Stimulated activated CD8-positive, alpha-beta memory T cell treated with anti-CD3 and anti-CD28 coated beads, Interleukin-12 subunit alpha, Interleukin-12 subunit beta, amount 100 ng/mL, for 24 hours (primary cell): ENCODE results near the gene NRARP.

Source experiments
- DNase-seq: peaks from one replicate; pipeline ENCODE4 v3.0.0-alpha.2; 2020; ENCODE audit errors: extremely low read depth

NRARP gene

DNA sequence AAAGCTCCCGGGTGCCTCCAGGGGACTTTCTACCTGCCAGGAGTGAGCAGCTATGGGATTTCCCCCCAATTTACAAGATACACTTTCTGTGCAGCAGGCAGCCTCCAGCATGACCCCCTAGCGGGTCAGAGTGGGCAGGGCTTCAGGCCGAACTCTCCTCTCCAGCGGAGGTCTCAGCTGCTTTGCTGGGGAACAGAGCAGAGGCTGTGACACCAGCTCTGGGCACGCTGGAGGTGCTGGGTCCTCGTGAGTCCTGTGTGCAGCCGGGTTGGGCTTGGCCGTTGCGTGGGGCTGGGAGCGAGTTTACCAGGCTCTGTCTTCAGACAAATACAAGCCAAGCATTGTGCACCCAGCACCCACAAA is 2.9 kb downstream of the NRARP start:
- DNase-seq, result no peak

- no peak for DNase-seq
Measured at GRCh38 chr9:137298401-137299202, 3.5 kb downstream of the NRARP start.

DNA sequence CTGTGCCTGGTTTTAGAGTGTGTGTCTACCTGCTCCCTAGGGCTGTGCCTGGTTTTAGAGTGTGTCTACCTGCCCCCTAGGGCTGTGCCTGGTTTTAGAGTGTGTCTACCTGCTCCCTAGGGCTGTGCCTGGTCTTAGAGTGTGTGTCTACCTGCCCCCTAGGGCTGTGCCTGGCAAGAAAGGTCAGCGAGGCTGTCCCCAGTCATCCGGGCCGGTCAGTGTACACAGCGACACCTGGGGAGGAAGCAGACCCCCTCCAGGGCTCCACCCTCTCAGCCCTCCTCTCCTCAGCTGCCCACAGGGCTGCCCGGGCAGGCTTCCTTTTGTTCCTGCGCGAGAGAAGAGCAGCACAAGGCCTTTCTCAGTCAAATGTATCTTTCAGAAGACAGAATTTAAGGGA is 4.1 kb downstream of the NRARP start:
- DNase-seq, result no peak

DNA sequence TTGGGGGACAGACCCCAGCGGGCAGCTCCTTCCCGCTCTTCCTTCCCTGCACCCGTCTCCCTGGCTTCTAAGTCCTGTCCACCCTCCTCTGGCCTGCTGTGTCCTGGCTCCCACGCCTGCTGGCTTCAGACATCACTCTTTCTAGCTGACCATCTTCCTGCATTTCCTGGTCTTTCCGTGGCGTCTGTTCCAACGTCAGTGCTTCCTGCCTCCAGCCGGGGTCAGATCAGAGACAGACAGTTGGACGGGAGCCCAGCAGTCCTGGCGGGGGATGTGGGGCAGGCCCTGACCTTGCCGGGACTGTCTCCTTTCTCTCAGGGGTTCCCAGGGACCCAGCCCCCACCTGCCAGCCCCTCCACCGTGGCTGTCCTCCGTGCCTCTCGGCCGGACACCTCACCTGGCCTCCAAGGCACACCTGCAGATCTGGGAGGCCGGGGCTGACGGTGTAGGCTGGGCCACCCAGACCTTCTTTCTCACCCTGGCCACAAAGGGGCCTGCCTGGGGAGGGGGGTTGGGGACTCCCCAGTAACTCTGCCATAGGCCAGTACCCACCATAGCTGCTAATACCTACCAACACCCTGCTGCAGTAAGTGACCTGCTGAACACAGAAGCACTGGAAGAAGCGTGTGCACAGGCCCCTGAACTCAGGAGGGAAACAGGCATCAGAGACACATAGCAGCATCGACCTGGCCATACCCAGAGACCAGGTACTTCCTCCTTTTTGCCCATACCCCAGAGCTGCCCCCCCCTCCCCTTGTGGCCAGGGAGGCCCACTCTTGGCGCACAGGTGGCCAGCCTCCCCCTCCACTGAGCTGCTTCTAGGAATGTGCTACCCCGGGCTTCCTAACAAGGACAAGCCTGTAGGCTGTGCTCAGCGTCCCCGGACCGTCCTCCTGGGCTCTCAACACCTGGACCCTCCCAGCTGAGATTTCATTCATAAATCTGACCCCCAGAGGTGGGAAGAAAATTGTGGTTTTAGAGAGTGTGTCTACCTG is 5.1 kb downstream of the NRARP start:
- no peak for DNase-seq

DNA sequence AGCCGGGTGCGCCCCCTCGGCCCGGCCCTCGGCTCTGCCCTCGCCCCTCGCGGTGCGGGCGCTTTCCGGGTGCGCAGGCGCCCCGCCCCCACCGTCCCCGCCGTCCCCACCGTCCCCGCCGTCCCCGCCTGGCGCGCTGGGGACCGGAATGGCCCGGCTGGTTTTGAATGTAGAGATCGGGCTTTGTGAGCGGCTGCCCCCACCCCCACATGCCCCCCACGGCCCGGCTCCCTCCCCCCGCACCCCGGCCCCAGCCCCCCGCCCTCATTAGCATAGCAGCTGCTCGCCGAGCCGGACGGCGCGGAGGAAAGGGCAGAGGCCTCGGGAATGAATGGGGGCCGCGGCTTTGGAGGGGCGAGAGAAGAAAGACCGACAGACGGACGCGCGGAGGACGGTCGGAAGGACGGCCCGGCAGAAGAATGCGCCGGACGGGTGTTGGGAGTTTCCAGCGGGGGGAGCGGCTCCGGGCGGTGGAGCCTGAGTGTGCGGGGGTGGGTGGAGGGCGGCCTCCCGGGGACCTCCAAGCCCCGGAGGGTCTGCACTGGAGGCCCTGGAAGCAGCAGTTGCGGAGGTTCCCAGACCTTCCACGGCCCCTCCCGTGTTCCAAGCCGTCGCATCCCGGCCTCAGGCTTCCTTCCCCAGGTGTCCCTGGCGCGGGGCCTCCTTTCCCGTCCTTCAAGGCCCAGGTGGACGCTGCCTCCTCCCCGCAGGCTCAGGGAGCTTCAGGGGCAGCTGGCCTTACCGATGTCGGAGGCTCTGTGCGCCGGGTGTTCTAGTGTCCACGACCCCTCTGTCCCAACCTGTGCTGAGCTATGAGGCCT is 6.0 kb downstream of the NRARP start:
- no peak for DNase-seq

DNA sequence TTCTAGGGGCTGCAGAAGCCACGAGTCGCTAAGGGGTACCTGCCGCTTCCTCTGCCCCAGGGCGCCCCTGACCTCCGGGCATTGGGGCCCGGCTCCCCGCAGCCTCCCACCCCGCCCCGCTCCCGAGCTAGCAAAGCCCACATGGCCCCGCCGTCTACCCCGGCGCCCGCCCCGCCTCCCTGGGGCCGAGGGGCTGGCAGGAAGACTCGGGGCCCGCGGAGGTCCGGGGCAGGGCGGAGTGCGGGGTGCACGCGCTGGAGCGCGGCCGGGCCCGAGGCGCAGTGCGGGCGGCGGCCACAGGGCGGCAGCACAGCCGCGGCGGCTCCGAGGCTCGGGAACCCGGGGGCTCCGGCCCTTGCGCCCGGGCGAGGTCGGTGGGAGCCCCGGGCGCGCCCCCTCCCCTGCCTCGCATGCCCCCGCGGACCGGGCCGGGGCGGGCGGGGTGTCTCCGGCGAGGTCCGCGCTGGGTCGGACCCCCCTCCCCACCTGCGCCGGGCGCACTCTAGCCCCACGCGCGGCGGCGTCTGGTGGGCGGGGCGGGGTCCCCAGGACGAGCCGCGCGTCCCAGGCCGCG is 6.7 kb downstream of the NRARP start:
- no peak for DNase-seq

DNA sequence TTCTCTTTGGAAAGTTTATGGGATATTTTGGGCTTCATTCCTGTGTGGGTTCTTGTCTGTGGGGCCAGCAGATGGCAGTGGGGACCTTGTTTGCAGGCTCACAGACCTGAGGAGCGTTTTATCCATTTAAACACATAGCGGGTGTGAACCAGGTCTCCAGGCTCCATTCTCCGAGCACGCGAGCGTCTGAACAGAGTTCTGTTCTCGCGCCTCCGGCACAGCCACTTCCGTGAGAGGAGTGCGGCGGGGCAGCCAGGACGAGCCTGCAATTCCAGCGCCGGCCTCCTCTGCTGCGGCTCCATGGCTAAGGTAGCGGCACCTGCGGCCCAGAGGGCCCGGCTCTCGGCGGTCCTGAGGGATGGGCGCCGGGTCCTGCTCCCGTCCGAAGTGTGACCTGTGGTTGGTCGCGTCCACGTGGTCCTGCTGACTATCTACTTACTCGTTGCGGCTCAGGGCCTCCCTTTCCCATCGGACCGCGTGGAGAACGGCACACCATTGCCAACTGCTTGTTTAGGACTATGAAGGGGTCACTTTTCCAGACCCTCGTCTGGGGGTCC is 7.3 kb downstream of the NRARP start:
- no peak for DNase-seq

GRCh38 chr9:137294091-137294680 is 7.9 kb downstream of the NRARP start:
- DNase-seq, result no peak

GRCh38 chr9:137293482-137294090 is 8.5 kb downstream of the NRARP start:
- DNase-seq, result no peak

- no peak for DNase-seq
Measured at GRCh38 chr9:137293094-137293481, 9.0 kb downstream of the NRARP start.

- no peak for DNase-seq
Measured at GRCh38 chr9:137286975-137287383, 15.1 kb downstream of the NRARP start.

DNA sequence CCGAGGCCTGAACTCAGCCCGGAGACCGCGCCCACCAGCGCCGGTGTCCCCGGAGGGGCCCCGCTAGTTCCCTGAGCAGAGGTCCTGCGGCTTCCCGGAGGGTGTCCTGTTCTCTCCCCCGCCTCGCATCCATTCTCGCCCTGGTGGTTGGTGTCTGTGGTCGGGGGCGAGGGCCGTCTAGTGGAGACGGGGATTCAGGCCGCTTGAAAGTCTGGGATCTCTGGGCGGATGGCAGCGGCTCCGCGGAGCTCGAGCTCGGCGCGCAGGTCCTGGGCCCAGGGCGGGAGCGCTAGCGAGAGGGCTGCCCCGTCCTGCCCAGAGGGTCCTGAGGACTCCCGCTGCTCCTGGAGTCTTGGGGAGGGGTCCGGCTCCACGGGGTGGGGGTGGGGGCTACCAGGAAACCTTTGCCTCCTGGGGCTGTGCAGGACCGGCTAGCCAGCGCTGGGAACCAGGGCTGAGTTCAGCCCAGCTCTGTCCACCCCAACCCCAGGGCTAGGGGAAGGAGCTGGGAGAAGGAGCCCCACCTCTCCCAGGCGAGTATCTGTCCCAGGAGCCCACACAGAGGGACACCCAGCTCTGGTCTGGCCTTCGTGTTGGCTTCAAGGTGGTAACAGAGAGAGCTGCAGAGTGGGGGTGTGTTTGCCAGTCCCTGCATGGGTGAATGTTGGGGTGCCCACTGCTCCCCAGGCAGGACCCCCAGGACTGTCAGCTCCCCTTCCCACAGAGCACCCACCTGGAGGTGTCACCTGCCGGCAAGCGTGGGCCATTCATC is 20.5 kb downstream of the NRARP start:
- no peak for DNase-seq

GRCh38 chr9:137280474-137281344 is 21.4 kb downstream of the NRARP start:
- no peak for DNase-seq

GRCh38 chr9:137279741-137280473 is 22.2 kb downstream of the NRARP start:
- no peak for DNase-seq

- DNase-seq, result no peak
Measured at GRCh38 chr9:137278721-137279711, 23.1 kb downstream of the NRARP start.

DNA sequence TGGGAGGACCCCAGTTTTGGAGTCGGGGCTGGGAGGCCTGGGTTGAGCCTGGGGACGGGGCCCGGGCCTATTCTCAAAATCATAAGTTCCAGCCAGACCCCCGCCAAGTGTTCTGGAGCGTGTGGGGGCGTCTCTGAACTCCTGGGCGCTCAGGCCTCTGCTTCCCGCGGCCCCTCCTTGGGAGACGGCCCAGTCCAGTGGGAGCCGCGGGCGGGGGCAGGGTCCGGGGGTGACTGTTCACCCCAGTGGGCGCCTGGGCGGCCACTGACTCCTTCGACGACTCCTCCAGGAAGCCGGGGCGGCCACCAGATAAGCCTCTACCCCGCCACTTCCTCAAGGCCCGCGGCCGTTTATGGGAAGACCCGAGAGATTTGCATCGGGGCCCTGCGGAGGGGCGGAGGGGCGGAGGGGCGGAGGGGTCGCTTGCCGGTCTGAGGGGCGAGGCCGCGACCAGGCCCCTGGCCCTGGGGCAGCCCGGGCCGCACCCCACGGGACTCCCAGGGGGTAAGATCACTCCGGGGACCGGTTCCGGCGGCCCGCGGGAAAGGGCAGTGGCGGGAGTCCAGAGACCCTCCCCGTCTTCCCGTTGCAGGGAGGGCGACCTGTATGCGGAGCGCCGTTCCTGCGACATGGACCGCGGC is 23.9 kb downstream of the NRARP start:
- no peak for DNase-seq
